GM21390 (cell line): ENCODE results near the gene COMMD4.
A peak's percentile ranks its signal among the peaks of the same experiment; 100 is the strongest.
"Not testable (repeated sequence)": the region's sequence is repeated elsewhere in the genome, so short reads cannot be mapped to it uniquely, and the experiment has no call there.

Experiments used
- ATAC-seq: cut with Tn5 transposase; IDR thresholded peaks from one replicate; pipeline ENCODE4 v1.9.1; 2021; ENCODE audit not compliant: unreplicated experiment

COMMD4 gene

DNA sequence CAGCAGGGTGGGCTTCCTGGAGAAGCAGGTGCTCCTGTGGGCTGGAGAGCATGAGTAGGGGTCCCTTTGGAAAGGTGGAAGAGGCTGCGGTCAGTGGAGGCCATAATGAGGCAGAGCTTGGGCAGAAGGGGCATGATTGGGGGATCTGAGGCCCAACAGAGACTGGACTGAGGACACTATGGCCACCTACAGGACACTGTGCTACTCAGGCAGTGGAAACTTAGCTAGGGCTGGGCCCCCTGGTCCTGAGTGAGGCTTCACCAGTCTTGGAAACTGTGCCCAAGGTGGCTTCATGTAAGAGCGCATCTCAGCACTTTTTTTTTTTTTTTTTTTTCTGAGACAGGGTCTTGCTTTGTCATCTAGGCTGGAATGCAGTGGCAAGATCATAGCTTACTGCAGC, 6.3 kb upstream of the COMMD4 start:
- no peak for ATAC-seq

DNA sequence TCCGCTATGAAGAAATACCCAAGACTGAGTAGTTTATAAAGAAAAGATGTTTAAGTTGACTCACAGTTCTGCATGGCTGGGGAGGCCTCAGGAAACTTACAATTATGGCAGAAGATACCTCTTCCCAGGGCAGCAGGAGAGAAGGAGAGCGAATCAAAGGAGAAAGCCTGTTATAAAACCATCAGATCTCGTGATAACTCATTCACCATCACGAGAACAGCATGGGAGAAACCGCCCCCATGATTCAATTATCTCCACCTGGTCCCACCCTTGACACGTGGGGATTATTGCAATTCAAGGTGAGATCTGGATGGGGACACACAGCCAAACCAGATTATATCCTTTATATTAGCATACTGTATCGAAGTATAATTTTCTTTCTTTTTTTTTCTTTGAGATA, 3.8 kb upstream of the COMMD4 start:
- not testable (repeated sequence) for ATAC-seq

DNA sequence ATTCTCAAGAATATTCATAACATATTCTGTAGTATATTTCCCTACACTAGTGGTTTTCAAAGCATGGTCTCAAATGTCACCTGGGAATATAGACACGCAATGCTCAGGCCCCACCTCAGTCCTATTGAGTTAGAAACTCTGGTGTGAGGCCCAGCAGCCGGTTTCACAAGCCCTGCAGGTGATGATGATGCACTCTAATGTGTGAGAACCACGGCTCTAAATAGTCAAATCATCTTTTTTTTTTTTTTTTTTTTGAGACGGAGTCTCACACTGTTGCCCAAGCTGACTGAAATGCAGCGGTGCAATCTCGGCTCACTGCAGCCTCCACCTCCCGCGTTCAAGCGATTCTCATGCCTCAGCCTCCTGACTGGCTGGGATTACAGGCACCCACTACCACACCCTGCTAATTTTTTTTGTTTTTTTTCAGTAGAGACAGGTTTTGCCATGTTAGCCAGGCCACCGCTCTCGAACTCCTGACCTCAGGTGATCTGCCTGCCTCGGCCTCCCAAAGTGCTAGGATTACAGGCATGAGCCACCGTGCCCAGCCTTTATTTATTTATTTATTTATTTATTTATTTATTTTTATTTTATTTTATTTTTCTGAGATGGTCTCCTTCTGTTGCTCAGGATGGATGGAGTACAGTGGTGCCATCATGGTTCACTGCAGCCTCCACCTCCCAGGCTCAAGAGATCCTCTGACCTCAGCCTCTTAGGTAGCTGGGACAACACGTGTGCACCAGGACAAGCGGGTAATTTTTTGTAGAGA, 2.0 kb upstream of the COMMD4 start:
- ATAC-seq = not testable (repeated sequence)

DNA sequence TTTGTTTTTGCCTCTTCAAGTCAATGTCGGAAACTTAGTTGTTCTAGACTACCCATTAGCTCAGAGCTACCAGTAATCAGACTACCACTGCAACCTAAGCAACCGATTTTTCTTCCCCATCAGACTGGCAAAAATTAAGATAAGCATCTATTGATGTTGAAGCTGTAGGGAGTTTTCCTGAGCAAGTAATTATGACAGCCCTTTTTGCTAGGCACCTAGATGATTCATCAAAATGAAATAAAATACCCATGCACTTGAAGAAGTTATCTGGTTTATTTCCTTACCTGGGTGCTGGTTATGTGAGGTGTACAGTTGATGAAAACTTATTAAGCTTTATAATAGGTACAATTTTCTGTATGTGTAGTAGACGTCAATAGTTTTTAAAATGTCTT, 554 bp upstream of the COMMD4 start:
- no peak for ATAC-seq

DNA sequence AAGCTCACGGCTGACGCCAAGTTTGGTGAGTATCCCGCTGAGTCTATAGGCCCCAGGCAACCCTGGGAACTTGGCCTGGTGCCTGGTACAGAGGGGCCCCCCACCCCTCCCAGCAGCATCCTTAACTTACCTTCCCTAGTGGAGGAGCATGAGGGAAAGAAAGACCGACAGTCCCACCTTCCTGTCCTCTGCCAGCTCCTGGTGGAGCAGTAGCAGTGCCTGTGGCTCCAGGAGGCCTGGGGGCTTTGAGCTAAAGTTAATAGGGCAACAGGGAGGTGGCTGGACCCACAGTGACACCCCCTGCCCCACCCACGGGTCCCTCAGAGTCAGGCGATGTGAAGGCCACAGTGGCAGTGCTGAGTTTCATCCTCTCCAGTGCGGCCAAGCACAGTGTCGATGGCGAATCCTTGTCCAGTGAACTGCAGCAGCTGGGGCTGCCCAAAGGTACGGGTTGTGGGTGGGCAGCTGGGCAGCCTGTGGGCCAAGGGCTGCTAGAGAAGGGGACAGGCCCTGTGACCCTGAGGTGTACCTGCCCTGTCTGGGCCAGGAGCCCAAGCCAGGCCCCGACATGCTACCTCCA, 2.9 kb downstream of the COMMD4 start:
- no peak for ATAC-seq

DNA sequence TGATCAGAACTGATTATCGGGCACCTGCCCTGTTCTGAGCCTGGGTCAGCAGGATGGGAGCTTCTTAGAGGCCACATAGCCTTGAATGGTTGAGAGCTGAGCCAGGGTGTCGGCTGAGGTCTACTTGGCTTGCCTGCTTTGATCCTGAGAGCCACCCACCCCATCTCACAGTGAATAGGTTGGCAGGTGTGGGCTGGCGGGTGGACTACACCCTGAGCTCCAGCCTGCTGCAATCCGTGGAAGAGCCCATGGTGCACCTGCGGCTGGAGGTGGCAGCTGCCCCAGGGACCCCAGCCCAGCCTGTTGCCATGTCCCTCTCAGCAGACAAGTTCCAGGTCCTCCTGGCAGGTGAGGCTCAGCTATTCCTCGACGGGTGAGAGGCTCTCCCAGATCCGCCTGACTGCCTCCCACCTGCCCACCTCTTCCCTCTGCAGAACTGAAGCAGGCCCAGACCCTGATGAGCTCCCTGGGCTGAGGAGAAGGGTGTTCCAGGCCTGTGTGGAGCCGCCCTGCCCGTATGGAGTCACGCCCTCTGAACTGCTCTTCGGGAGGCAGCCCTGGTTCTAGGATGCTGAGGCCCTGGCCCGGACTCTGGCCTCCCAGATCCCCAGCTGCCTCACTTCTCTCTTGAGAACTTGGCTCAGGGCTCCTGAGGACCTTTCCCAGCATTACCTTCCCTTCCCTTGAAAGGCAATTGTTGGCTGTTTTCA, 3.8 kb downstream of the COMMD4 start:
- ATAC-seq = no peak

DNA sequence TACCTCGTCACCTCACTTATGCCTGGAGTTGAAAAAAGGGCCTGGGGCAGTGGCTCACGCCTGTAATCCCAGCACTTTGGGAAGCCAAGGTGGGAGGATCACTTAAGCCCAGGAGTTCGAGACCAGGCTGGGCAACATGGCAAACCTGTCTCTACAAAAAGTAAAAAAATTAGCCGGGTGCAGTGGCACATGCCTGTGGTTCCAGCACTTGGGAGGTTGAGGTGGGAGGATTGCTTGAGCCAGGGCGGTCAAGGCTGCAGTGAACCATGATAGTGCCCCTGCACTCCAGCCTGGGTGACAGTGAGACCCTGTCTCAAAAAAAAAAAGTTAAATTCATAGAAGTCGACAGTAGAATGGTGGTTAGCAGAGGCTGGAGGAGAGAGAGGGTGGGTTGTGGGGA, 6.4 kb downstream of the COMMD4 start:
- no peak for ATAC-seq

DNA sequence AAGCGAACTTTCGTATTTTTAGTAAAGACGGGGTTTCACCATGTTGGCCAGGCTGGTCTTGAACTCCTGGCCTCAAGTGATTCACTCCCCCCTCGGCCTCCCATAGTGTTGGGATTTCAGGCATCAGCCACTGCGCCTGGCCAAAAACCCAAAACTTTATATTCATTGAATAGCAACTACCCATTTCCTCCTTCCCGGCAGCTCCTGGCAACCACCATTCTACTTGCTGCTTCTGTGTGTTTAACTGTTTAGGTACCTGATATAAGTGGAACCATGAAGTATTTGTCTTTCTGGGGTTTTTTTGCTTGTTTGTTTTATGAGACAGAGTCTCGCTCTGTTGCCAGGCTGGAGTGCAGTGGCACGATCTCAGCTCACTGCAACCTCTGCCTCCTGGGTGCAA, 8.1 kb downstream of the COMMD4 start:
- not testable (repeated sequence) for ATAC-seq

DNA sequence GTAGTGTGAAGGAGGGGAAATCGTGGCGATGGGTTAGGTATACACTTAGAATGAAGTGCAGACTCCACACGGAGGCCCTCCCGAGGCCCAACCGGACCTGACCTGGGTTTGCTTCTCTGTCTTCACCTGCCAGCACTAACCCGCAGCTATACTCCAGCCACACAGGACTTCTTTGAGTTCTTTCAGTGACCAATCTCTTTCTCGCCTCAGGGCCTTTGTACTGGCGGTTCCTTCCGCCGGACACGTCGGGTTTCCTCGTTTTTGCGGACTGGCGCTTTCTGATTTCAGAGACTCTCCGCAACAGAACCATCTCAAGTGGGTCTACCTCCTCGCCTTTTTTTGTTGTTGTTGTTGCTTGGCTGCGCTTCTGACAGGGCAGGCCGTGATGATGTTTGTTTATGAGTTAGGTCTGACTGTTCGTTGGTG, 10.9 kb downstream of the COMMD4 start, which contains the start of gene NEIL1:
TSS of gene NEIL1 (plus strand) at position 244 of the 426 bp plus-strand sequence. CDS start 1,867 bp downstream, outside the sequence.
- ATAC-seq = no peak

DNA sequence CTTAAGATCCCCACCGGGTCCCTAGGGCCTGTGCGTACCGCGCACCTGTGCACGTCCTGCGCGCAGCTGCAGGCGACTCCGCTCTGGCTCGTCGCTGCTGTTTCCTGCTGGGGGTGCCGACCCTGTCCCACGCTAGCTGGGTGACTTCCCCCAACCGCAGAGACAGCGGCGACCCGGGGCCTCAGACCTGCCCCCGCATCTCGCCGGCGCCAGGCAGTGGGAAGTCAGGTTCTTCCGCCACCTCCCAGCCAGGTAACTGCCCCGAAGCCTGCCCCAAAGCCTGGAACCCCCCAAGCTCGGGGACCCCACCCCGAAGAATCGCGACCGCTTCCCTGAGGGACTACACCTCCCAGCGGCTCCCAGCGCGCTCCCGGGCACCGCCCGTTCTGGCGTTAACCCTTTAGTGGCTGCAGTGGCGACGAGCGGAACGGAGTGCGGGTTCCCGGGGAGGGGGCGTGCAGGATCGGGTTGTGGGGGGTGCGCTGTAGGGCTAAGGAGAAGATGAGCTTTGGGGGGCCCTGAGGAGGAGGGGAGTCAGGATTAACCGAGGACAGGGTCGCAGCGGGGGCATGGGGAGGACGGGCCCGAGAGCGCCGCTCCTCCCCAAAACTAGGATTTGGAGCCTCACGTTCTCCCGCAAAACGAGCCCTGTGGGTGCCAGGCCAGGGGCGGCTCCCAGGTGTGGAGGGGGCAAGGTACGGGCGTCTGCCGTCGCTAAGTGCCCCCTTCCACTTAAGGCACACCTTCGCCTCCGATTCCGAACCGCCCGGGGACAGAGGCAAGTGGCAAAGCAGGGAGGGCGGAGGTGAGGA, 11.6 kb downstream of the COMMD4 start:
- no peak for ATAC-seq

DNA sequence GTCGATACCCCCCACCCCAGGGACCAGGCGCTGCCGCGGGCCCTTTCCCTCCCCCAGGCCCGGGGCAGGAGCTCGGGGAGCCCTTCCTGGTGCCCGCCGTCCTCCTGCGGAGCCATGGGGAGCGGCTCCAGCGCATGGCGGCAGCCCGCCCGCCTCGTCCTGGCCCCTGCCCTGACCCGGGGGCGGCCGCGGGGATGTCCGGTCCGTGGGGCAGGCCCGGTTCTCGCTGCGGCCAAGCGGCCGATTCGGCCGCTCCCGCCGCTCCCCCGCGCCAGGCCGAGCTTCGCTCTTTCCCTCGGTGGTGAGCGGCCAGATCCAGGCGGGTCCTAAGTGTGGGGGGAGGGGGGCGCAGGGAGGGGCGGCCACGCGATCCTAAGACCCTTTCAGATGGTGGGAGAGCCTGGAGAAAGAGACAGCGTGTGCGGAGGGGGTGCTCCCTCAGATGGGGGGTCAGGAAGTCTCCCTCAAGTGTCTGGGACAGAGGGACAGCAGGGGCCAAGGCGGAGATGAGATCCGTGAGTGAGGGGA, 12.2 kb downstream of the COMMD4 start:
- ATAC-seq = no peak

DNA sequence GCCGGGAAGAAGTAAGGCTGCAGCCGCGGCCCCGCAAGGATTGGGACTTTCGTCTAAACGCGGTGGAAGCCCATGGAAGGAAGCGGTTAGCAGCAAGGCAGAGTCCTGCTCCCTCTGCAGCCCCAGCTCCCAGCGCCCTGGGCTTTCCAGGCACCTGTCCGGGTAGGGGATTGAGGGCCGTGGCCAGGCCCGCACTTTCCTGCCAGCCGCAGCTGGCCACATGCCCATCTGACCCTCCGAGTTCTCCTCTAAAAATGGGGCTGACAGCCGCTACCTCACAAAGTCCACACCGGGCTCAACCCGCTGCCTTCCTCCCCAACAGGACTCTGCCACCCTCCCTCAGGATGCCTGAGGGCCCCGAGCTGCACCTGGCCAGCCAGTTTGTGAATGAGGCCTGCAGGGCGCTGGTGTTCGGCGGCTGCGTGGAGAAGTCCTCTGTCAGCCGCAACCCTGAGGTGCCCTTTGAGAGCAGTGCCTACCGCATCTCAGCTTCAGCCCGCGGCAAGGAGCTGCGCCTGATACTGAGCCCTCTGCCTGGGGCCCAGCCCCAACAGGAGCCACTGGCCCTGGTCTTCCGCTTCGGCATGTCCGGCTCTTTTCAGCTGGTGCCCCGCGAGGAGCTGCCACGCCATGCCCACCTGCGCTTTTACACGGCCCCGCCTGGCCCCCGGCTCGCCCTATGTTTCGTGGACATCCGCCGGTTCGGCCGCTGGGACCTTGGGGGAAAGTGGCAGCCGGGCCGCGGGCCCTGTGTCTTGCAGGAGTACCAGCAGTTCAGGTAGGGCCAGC, 12.9 kb downstream of the COMMD4 start:
- no peak for ATAC-seq

DNA sequence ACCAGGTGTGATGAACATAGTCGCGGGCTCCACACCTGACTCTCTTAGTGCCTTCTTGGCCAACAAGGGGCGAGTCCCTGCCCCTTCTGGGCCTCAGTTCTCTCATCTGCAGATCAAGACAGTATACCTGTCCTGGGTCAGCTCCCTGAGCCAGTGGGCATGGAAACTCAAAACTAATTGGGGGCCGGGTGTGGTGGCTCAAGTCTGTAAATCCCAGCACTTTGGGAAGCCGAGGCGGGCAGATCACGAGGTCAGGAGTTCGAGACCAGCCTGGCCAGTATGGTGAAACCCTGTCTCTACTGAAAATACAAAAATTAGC, 13.4 kb downstream of the COMMD4 start:
- ATAC-seq = not testable (repeated sequence)

DNA sequence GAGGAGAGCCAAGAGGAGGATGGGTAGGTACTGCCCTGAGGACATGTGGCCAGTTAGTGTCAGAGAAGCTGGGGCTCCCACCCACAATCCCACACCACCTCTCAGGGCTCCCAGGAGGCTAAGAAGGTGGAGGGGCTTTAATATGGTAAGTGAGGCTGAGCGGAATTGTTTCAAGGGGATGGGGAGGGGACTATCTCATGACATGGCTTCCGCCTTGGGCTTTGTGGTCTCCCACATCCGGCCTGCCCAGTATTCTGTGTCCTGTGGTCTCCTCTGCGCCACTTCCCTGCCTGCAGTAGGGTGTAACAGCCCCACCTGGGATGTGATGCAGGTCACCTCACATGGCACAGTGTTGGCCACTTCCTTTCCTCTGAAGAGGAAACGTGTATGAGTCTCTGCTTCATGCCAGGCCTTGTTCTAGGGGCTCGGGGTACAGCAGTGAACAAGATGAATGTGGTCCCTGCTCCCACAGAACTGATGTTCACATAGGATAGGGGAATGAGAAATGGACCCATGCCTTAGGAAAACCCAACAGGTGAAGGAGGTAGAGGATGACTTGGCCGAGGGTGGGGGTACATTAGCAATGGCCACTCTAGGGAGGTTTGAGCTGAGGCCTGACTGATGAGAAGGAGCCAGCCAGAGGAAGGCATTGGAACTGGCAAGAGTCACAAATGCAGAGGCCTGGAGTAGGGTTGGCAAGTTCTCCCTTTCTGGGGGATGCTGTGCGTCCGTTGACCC, 14.2 kb downstream of the COMMD4 start:
- ATAC-seq = peak; percentile 48

DNA sequence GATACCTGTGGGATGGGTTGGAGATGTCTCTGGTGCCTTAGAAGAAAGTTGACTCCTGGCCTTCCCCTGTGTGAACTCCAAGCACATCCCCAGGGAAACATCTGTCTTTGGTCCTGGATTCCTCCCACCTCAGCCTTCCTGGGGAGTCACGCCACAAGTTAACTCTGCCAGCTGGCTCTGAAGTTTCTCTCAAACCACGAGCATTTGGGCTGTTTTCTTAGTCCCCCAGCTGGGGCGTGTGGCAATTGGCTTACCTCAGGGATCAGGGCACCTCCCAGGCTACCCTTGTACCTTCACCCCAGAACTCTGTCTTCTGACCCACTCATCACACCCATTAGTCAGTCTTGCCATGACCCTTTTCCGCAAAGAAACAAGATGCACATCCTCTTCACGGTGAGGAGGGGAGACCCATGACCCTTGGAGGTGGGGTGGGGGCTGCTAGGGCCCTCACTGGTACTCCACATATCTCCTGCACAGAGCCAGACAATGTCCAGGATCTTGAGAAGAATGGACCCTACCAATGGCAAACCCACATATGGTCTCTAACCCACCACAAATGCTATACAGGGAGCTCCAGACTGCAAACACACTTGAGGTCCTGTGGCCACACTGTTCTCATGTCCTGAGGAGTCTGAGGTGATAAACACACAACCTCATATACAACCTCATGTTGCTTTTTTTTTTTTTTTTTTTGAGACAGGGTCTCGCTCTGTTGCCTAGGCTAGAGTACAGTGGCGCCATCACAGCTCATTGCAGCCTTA, 14.9 kb downstream of the COMMD4 start:
- ATAC-seq = no peak

DNA sequence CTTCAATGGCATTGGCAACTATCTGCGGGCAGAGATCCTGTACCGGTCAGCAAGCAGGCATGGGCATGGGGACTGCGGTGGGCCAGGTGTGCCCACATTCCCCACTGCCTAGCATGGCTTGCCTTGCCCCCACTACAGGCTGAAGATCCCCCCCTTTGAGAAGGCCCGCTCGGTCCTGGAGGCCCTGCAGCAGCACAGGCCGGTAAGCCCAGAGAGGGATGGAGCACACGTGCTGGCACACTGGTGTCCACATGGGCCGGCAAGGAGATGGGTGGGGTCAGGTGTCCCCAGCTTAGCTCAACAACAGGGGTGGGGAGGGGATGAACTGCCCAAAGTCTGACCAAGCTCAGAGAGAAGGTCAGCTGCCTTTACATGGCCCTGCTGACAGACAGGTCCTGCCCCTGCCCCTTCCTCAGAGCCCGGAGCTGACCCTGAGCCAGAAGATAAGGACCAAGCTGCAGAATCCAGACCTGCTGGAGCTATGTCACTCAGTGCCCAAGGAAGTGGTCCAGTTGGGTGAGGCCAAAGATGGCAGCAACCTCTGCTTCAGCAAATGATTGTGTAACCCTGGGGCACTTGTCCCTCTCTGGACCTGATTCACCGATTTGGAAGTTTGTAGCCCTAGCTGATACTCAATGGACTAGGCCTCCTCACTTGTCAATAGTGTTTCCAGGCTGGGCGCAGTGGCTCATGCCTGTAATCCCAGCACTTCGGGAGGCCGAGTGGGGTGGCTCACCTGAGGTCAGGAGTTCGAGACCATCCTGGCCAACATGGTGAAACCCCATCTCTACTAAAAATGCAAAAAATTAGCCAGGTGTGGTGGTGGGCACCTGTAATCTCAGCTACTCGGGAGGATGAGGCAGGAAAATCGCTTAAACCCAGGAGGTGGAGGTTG, 16.6 kb downstream of the COMMD4 start:
- ATAC-seq = no peak

DNA sequence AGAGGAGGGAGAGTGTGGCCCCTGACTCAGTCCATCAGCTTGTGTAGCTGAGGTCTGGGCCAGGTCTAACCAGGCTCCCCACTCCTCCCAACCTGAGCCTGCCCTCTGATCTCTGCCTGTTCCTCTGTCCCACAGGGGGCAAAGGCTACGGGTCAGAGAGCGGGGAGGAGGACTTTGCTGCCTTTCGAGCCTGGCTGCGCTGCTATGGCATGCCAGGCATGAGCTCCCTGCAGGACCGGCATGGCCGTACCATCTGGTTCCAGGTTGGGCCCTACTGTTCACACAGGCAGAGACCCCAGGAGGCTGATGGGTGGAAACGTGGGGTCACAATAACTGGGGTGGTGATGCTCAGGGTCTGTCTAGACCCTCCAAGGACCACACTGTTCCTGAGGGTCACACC, 17.7 kb downstream of the COMMD4 start:
- no peak for ATAC-seq

DNA sequence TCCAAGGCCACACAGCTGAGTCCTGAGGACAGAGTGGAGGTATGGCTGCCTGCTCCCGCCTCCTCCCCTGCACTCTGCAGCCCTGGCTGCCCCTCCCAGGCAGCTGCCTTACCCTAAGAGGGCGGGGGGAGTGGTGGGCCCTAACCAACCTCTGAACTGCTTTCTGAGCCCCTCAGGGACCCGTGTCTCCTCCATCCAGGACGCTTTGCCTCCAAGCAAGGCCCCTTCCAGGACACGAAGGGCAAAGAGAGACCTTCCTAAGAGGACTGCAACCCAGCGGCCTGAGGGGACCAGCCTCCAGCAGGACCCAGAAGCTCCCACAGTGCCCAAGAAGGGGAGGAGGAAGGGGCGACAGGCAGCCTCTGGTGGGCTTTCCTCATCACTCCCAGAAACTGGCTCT, 18.6 kb downstream of the COMMD4 start:
- no peak for ATAC-seq
